A549 (cell line): Measurements from ENCODE around the gene TLR1. TPM values are rescaled to one million over a fixed set of nuclear protein-coding genes. Genes with fewer than 3 reads are reported as not detected.

Source experiments
- ATAC-seq, 2 experiments: fragments of 200-7000 bp in 1 of 2; fragments of >200 bp in 1 of 2; cut with Nextera tagmentation in 1 of 2; cut with Tn5 transposase in 1 of 2; 3 replicates each; pipeline versions ENCODE4 v1.8.0 to v1.9.1; 2018 to 2020; ENCODE audit warnings: mild to moderate bottlenecking in 1 of 2, moderate library complexity in 1 of 2
- CTCF ChIA-PET: fragments of 300-600 bp; sonication (Branson Sonifier 250); formaldehyde crosslinking; extraction: SDS; loops from one replicate; lab custom pipeline; 2021; ENCODE audit warnings: antibody characterized with exemption, inconsistent platforms; lab: Yijun Ruan, JAX
- POLR2A ChIA-PET: fragments of 350-600 bp; formaldehyde crosslinking; extraction: SDS; loops from one replicate; lab custom pipeline; 2021; ENCODE audit warnings: antibody characterized with exemption, inconsistent platforms; lab: Yijun Ruan, JAX
- DNase-seq, 2 experiments: peaks; one replicate each; pipeline versions ENCODE4 v3.0.0 to v3.0.0-alpha.2; 2011 to 2016; ENCODE audit warnings: low read depth in 1 of 2, low spot score in 1 of 2
- FAIRE-seq: peaks from 2 replicates; lab custom pipeline; 2011; peaks lifted over from hg19 to GRCh38; lab: Jason Lieb, UNC
- H3K27ac ChIP-seq, 2 experiments: fragments of >200 bp; sonication (Bioruptor Twin); formaldehyde crosslinking; 3 replicates each; pipeline ENCODE4 v1.5.1; 2016 to 2017
- H3K4me1 ChIP-seq: fragments of >200 bp; sonication (Bioruptor Twin); formaldehyde crosslinking; 3 replicates; pipeline ENCODE4 v1.6.1; 2016
- H3K4me2 ChIP-seq: fragments of >200 bp; sonication (Bioruptor Twin); formaldehyde crosslinking; 3 replicates; pipeline ENCODE4 v1.6.1; 2016
- H3K4me3 ChIP-seq: fragments of >200 bp; sonication (Bioruptor Twin); formaldehyde crosslinking; 3 replicates; pipeline ENCODE4 v1.5.1; 2016
- H3K9me3 ChIP-seq: fragments of >200 bp; sonication (Bioruptor Twin); formaldehyde crosslinking; 3 replicates; pipeline ENCODE4 v1.6.1; 2016
- BCL3 ChIP-seq: fragments of >200 bp; sonication (Bioruptor Twin); formaldehyde crosslinking; IDR thresholded peaks from 3 replicates; pipeline ENCODE4 v1.6.1; 2016
- CBX2 ChIP-seq: fragments of 200-600 bp; sonication (generic); IDR thresholded peaks from 2 replicates; pipeline ENCODE4 v1.6.1; 2016; ENCODE audit warnings: low read depth, mild to moderate bottlenecking, borderline replicate concordance
- CBX8 ChIP-seq: fragments of 200-600 bp; sonication (generic); IDR thresholded peaks from 2 replicates; pipeline ENCODE4 v1.6.1; 2016
- CEBPB ChIP-seq, 2 experiments: fragments of >200 bp in 1 of 2; sonication (Bioruptor Twin) in 1 of 2; formaldehyde crosslinking in 1 of 2; IDR thresholded peaks; 2 replicates each; pipeline ENCODE4 v1.6.1; 2012 to 2016
- CHD2 ChIP-seq: fragments of 150-350 bp; IDR thresholded peaks from 2 replicates; pipeline ENCODE4 v1.6.1; 2014; ENCODE audit warnings: low read length; ENCODE audit not compliant: partially characterized antibody
- FOSB ChIP-seq: fragments of 250-450 bp; sonication (Bioruptor Pico); IDR thresholded peaks from 2 replicates; pipeline ENCODE4 v1.5.0; 2020; ENCODE audit warnings: mild to moderate bottlenecking, moderate library complexity
- FOXS1 ChIP-seq: fragments of 250-450 bp; sonication (Bioruptor Pico); IDR thresholded peaks from 2 replicates; pipeline ENCODE4 v1.5.0; 2020; ENCODE audit warnings: mild to moderate bottlenecking, moderate library complexity
- HDAC2 ChIP-seq: fragments of 200-600 bp; sonication (generic); IDR thresholded peaks from 2 replicates; pipeline ENCODE4 v1.6.1; 2016
- HOXB5 ChIP-seq: fragments of 250-450 bp; sonication (Bioruptor Pico); IDR thresholded peaks from 2 replicates; pipeline ENCODE4 v1.5.0; 2020; ENCODE audit warnings: mild to moderate bottlenecking, moderate library complexity
- JUN ChIP-seq, 2 experiments: fragments of >200 bp; sonication (Bioruptor Twin); formaldehyde crosslinking; IDR thresholded peaks; 2 replicates in 1 of 2; 3 replicates in 1 of 2; pipeline ENCODE4 v1.6.1; 2016 to 2017
- KDM5A ChIP-seq: fragments of 200-600 bp; sonication (generic); IDR thresholded peaks from 2 replicates; pipeline ENCODE4 v1.6.1; 2016; ENCODE audit warnings: antibody characterized with exemption, mild to moderate bottlenecking
- NFE2L2 ChIP-seq: fragments of 150-350 bp; conservative IDR thresholded peaks from 2 replicates; pipeline ENCODE4 v1.6.1; 2014; ENCODE audit warnings: low read length
- NPAS2 ChIP-seq: fragments of 250-450 bp; sonication (Bioruptor Pico); IDR thresholded peaks from 2 replicates; pipeline ENCODE4 v1.8.0; 2022; ENCODE audit warnings: mild to moderate bottlenecking, moderate library complexity, borderline replicate concordance
- NR3C1 ChIP-seq: fragments of >200 bp; sonication (Bioruptor Twin); formaldehyde crosslinking; IDR thresholded peaks from 3 replicates; pipeline ENCODE4 v1.6.1; 2017
- POLR2AphosphoS2 ChIP-seq: conservative IDR thresholded peaks from 2 replicates; pipeline ENCODE4 v1.6.1; 2012; ENCODE audit warnings: low read length, improper control_type of control experiment, inconsistent platforms
- RAD21 ChIP-seq, 2 experiments: fragments of >200 bp in 1 of 2; sonication (Bioruptor Twin) in 1 of 2; formaldehyde crosslinking in 1 of 2; IDR thresholded peaks in 1 of 2; conservative IDR thresholded peaks in 1 of 2; 2 replicates in 1 of 2; 3 replicates in 1 of 2; pipeline ENCODE4 v1.6.1; 2012 to 2018; ENCODE audit warnings: inconsistent platforms in 1 of 2
- RCOR1 ChIP-seq: fragments of 150-350 bp; IDR thresholded peaks from 2 replicates; pipeline ENCODE4 v1.6.1; 2014; ENCODE audit warnings: antibody characterized with exemption, low read length, low read depth
- SMC3 ChIP-seq: fragments of >200 bp; sonication (Bioruptor Twin); formaldehyde crosslinking; IDR thresholded peaks from 3 replicates; pipeline ENCODE4 v1.6.1; 2018; ENCODE audit warnings: inconsistent platforms
- TFCP2L1 ChIP-seq: fragments of 250-450 bp; sonication (Bioruptor Pico); IDR thresholded peaks from 2 replicates; pipeline ENCODE4 v1.5.0; 2021; ENCODE audit warnings: mild to moderate bottlenecking
- TP53 ChIP-seq: fragments of 250-450 bp; sonication (Bioruptor Pico); IDR thresholded peaks from 2 replicates; pipeline ENCODE4 v1.5.0; 2021; ENCODE audit warnings: mild to moderate bottlenecking, moderate library complexity
- ZC3H11A ChIP-seq: fragments of 450-650 bp; IDR thresholded peaks from 2 replicates; pipeline ENCODE4 v1.6.1; 2014; ENCODE audit warnings: antibody characterized with exemption, mild to moderate bottlenecking
- ZNF302 ChIP-seq: fragments of 250-450 bp; sonication (Bioruptor Pico); IDR thresholded peaks from 2 replicates; pipeline ENCODE4 v1.9.0; 2021; ENCODE audit warnings: inconsistent platforms, mild to moderate bottlenecking, moderate library complexity
- WGBS: methylation state at CpG from one replicate; pipeline ENCODE4 v1.1.6; 2017; ENCODE audit errors: missing lambda C conversion rate; 5-methylcytosine and 5-hydroxymethylcytosine counted together
- polyA plus RNA-seq, 4 experiments: library from polyadenylated mRNA; depleted of rRNA in 3 of 4; stranded (reverse); fragments of >200 nt; fragmentation: RNase III in 1 of 4; extraction: RNeasy Plus Mini Kit Qiagen cat#74134 plus additional on column Dnase treatment in 1 of 4; gene quantifications; 2 replicates in 3 of 4; 3 replicates in 1 of 4; pipeline ENCODE4 v1.2.3, GENCODE V29; 2011 to 2017
- TF ChIP-seq, protein P1 (sequence below): IDR thresholded peaks from 2 replicates; pipeline ENCODE4 v1.6.1; 2012
- TF ChIP-seq, protein P2 (sequence below): fragments of >200 bp; sonication (Bioruptor Twin); formaldehyde crosslinking; IDR thresholded peaks from 3 replicates; pipeline ENCODE4 v1.5.1; 2016
- TF ChIP-seq, protein P3 (sequence below): fragments of 250-450 bp; sonication (Bioruptor Pico); IDR thresholded peaks from 2 replicates; pipeline ENCODE4 v1.5.0; 2021; ENCODE audit warnings: mild to moderate bottlenecking, moderate library complexity, borderline replicate concordance

Gene TLR1
- polyA plus RNA-seq, 2 of the 4 experiments (the other 2 are of a cell fraction): 0.83 to 2.6 TPM

DNA sequence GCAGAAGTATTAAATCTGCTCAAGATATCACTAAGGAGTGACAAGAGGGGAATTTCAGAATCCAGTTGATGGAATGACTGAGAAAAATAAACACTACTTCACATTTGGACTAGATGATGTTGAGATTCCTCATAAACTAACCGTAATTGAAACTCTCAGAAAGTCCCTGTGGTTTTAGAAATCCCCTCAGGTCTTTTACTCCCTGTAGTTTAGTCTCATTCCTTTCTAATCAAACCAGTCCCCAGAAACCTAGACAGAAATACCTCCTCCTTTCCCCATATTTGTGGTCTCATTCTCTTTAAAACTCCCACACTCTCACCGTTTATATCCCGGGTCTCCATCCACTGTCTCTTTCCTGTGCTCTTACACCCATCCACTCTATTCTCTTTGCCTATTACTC, 15.0 kb upstream of the TLR1 start:
- ChIA-PET CTCF (no interaction called here), POLR2A (no interaction called here)
- no peak for TF ChIP-seq HDAC2
- no peak for TF ChIP-seq CEBPB (IDR thresholded peaks at IDR 0.05)
- TF ChIP-seq CBX2: no peak
- no peak for TF ChIP-seq KDM5A
- TF ChIP-seq SMC3: no peak
- no peak for TF ChIP-seq TP53 (CRISPR knock-in tag)
- TF ChIP-seq ZC3H11A: no peak
- no peak for TF ChIP-seq FOSB (CRISPR knock-in tag)
- TF ChIP-seq, protein P1, sequence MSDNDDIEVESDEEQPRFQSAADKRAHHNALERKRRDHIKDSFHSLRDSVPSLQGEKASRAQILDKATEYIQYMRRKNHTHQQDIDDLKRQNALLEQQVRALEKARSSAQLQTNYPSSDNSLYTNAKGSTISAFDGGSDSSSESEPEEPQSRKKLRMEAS: no peak
- TF ChIP-seq RCOR1: no peak
- no peak for TF ChIP-seq HOXB5 (CRISPR knock-in tag)
- TF ChIP-seq ZNF302 (CRISPR knock-in tag): no peak
- TF ChIP-seq CHD2: no peak
- no peak for TF ChIP-seq BCL3
- no peak for TF ChIP-seq CBX8
- TF ChIP-seq NR3C1: no peak
- no peak for TF ChIP-seq NPAS2
- no peak for TF ChIP-seq FOXS1 (CRISPR knock-in tag)
- TF ChIP-seq NFE2L2: no peak
- no peak overlapping the region for H3K4me3 ChIP-seq
- no peak for FAIRE-seq
- no peak for DNase-seq
- H3K27ac ChIP-seq: no peak overlapping the region
- H3K9me3 ChIP-seq: no peaks in the 10 kb centered on the region; the same call in 2 of the 3 replicates
- ATAC-seq: no peak
- 50% methylated on average over 3 of the region's 3 CpGs for WGBS
- H3K4me1 ChIP-seq: no peaks in the 10 kb centered on the region
- H3K4me2 ChIP-seq: no peak overlapping the region

DNA sequence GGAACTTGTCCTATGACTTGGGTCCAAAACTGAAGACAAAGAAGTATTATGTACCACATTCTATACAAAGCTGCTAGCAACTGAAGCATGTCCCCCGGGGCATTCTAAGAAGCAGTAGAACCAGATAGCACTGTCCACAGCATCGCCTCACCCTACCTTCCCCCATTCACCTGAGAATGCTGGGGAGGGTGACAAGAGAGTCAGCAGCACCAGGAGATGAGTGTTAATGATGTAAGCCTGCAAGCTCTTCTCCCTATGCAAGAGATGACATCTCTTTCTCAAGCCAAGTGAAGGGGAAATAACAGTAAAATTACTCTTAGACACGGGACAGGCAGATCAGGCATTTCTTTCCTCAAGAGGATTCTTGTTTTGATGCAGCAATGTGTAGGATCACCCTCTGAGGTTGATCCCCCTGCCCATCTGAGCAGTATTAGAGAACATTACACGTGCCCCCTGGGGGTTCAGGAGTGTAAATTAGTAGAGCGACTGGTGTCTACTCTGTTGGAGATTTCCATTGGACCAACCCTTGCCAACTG, 13.9 kb upstream of the TLR1 start:
- POLR2A ChIA-PET: no interaction called here
- no peak overlapping the region for H3K27ac ChIP-seq
- FAIRE-seq: no peak
- no peak overlapping the region for H3K4me3 ChIP-seq
- TF ChIP-seq, protein P2, sequence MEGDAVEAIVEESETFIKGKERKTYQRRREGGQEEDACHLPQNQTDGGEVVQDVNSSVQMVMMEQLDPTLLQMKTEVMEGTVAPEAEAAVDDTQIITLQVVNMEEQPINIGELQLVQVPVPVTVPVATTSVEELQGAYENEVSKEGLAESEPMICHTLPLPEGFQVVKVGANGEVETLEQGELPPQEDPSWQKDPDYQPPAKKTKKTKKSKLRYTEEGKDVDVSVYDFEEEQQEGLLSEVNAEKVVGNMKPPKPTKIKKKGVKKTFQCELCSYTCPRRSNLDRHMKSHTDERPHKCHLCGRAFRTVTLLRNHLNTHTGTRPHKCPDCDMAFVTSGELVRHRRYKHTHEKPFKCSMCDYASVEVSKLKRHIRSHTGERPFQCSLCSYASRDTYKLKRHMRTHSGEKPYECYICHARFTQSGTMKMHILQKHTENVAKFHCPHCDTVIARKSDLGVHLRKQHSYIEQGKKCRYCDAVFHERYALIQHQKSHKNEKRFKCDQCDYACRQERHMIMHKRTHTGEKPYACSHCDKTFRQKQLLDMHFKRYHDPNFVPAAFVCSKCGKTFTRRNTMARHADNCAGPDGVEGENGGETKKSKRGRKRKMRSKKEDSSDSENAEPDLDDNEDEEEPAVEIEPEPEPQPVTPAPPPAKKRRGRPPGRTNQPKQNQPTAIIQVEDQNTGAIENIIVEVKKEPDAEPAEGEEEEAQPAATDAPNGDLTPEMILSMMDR: no peak
- no peak for TF ChIP-seq KDM5A
- TF ChIP-seq ZNF302 (CRISPR knock-in tag): no peak
- TF ChIP-seq TFCP2L1 (CRISPR knock-in tag): no peak
- TF ChIP-seq, protein P3, sequence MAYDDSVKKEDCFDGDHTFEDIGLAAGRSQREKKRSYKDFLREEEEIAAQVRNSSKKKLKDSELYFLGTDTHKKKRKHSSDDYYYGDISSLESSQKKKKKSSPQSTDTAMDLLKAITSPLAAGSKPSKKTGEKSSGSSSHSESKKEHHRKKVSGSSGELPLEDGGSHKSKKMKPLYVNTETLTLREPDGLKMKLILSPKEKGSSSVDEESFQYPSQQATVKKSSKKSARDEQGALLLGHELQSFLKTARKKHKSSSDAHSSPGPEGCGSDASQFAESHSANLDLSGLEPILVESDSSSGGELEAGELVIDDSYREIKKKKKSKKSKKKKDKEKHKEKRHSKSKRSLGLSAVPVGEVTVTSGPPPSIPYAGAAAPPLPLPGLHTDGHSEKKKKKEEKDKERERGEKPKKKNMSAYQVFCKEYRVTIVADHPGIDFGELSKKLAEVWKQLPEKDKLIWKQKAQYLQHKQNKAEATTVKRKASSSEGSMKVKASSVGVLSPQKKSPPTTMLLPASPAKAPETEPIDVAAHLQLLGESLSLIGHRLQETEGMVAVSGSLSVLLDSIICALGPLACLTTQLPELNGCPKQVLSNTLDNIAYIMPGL (CRISPR knock-in tag): no peak
- no peak for TF ChIP-seq RAD21 (conservative IDR thresholded peaks at IDR 0.05 in 1 of 2, IDR thresholded peaks at IDR 0.05 in 1 of 2)
- TF ChIP-seq POLR2AphosphoS2: no peak
- TF ChIP-seq CBX8: no peak
- TF ChIP-seq JUN (IDR thresholded peaks at IDR 0.05): no peak
- H3K4me1 ChIP-seq: no peaks in the 10 kb centered on the region
- CTCF ChIA-PET: no interaction called here
- ATAC-seq: no peak
- no peaks in the 10 kb centered on the region; the same call in 2 of the 3 replicates for H3K9me3 ChIP-seq
- no peak overlapping the region for H3K4me2 ChIP-seq
- DNase-seq: no peak
- 80% methylated on average over 5 of the region's 5 CpGs for WGBS
